Vagina (tissue), 2 donors: Measurements from ENCODE around the gene CACHD1. TPM values are rescaled to one million over a fixed set of nuclear protein-coding genes. Genes with fewer than 3 reads are reported as not detected.

Experiments
- DNase-seq, 2 donors: peaks; one replicate each; pipeline ENCODE4 v3.0.0-alpha.2; 2017; ENCODE audit errors: extremely low spot score in 2 of 2
- H3K27ac ChIP-seq: fragments of 200-600 bp; sonication (generic); one replicate; pipeline ENCODE4 v1.5.1; 2019
- H3K27me3 ChIP-seq: fragments of 200-600 bp; sonication (generic); one replicate; pipeline ENCODE4 v1.5.1; 2019
- H3K36me3 ChIP-seq, 2 donors: fragments of 200-600 bp; sonication (generic); one replicate each; pipeline ENCODE4 v1.5.1; 2017 to 2019
- H3K4me1 ChIP-seq: fragments of 200-600 bp; sonication (generic); one replicate; pipeline ENCODE4 v1.5.1; 2019
- H3K4me3 ChIP-seq, 2 donors: fragments of 200-600 bp; sonication (generic); 1 replicate in 1 of 2; 2 replicates in 1 of 2; pipeline ENCODE4 v1.5.1; 2016 to 2019
- H3K9me3 ChIP-seq: fragments of 200-600 bp; sonication (generic); one replicate; pipeline ENCODE4 v1.5.1; 2019
- POLR2A ChIP-seq, 2 donors: fragments of 450-650 bp; IDR thresholded peaks; one replicate each; pipeline ENCODE4 v1.6.1; 2017; ENCODE audit warnings: antibody characterized with exemption in 2 of 2, mild to moderate bottlenecking in 2 of 2, moderate library complexity in 2 of 2
- POLR2AphosphoS5 ChIP-seq, 2 donors: sonication (generic); formaldehyde crosslinking; IDR thresholded peaks; one replicate each; pipeline ENCODE4 v1.9.0; 2017; ENCODE audit warnings: antibody characterized with exemption in 2 of 2, mild to moderate bottlenecking in 2 of 2, low read depth in 1 of 2; ENCODE audit not compliant: insufficient read depth in 1 of 2
- intact Hi-C: fragments of 100-400 bp; cut with DNase I; formaldehyde crosslinking; loops from one replicate; pipeline ENCODE4 v1.15.1; 2023
- total RNA-seq: library from RNA; depleted of rRNA; stranded (reverse); fragments of >200 nt; gene quantifications from one replicate; pipeline ENCODE4 v1.2.3, GENCODE V29; 2016
- TF ChIP-seq, protein P1 (sequence below), 3 experiments: fragments of 450-650 bp in 2 of 3; fragments of 200-600 bp in 1 of 3; sonication (generic) in 1 of 3; IDR thresholded peaks; one replicate each; pipeline ENCODE4 v1.5.1; 2017 to 2019; ENCODE audit warnings: antibody characterized with exemption in 3 of 3, mild to moderate bottlenecking in 2 of 3, moderate library complexity in 2 of 3

Gene CACHD1
- total RNA-seq, 1 donor from 2014 or later, result 27.7 TPM

GRCh38 chr1:64426681-64427080 is 43.2 kb upstream of the CACHD1 start:
- DNase-seq, result no peak
- TF ChIP-seq POLR2AphosphoS5 (IDR thresholded peaks at IDR 0.05; ENCODE audit: insufficient read depth in 1 of 2, low read depth in 1 of 2), result no peak
- TF ChIP-seq POLR2A (IDR thresholded peaks at IDR 0.05), result no peak
- TF ChIP-seq, protein P1, sequence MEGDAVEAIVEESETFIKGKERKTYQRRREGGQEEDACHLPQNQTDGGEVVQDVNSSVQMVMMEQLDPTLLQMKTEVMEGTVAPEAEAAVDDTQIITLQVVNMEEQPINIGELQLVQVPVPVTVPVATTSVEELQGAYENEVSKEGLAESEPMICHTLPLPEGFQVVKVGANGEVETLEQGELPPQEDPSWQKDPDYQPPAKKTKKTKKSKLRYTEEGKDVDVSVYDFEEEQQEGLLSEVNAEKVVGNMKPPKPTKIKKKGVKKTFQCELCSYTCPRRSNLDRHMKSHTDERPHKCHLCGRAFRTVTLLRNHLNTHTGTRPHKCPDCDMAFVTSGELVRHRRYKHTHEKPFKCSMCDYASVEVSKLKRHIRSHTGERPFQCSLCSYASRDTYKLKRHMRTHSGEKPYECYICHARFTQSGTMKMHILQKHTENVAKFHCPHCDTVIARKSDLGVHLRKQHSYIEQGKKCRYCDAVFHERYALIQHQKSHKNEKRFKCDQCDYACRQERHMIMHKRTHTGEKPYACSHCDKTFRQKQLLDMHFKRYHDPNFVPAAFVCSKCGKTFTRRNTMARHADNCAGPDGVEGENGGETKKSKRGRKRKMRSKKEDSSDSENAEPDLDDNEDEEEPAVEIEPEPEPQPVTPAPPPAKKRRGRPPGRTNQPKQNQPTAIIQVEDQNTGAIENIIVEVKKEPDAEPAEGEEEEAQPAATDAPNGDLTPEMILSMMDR (IDR thresholded peaks at IDR 0.05), result no peak
- H3K27ac ChIP-seq, result no peak overlapping the region
- no peak overlapping the region for H3K4me3 ChIP-seq
- no peaks in the 10 kb centered on the region for H3K27me3 ChIP-seq
- no peaks in the 10 kb centered on the region for H3K4me1 ChIP-seq
- no peaks in the 10 kb centered on the region for H3K9me3 ChIP-seq
- no peaks in the 10 kb centered on the region for H3K36me3 ChIP-seq
- intact Hi-C loops, result no loop called here

DNA sequence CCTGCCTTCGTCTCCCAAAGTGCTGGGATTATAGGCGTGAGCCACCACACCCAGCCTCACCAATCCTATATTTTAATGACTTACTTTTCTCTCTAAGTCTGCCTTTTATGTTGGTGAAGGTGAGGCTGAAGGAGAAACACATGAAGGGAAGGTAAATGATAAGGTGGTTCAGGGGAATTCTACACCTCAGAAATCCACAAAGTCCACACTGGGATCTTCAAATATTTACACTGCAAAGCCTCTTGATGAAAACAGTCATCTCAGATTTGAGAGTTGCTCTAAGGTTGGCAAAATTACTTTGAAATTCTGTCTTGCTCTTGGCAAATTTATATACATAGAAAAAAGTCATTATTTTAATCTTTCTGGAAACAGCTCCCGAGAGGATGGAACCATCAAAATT is 42.0 kb upstream of the CACHD1 start:
- Histone ChIP-seq H3K4me1 (no peaks in the 10 kb centered on the region), H3K36me3 (no peaks in the 10 kb centered on the region), H3K27ac (no peak overlapping the region), H3K9me3 (no peaks in the 10 kb centered on the region), H3K4me3 (no peak overlapping the region), H3K27me3 (no peaks in the 10 kb centered on the region)
- TF ChIP-seq, protein P1 (IDR thresholded peaks at IDR 0.05), result no peak
- TF ChIP-seq POLR2A (IDR thresholded peaks at IDR 0.05) (no peak), POLR2AphosphoS5 (IDR thresholded peaks at IDR 0.05; ENCODE audit: insufficient read depth in 1 of 2, low read depth in 1 of 2) (no peak)
- intact Hi-C loops, result no loop called here
- DNase-seq, result no peak

DNA sequence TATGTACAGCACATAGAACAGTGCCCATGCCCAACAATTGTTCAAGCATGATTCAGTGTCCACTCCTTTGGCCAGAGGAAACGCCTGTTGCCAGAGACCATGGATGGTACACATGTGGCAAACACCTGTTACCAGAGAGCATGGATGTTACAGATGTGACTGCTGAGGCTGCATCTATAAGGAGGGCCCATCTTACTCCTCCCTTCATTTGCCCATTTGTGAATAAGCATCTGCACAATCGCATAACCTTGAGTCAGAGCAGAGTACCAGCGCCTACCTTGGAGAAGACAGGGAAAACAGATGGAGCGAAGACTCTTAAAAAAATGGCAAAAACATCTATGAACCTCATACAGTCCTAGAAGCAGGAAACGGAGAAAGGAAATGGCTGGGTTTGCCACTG is 36.6 kb upstream of the CACHD1 start:
- no peak for DNase-seq
- Histone ChIP-seq H3K27me3 (no peaks in the 10 kb centered on the region), H3K9me3 (no peaks in the 10 kb centered on the region), H3K4me1 (no peaks in the 10 kb centered on the region), H3K27ac (no peak overlapping the region), H3K4me3 (no peak overlapping the region), H3K36me3 (no peaks in the 10 kb centered on the region)
- TF ChIP-seq, protein P1 (IDR thresholded peaks at IDR 0.05), result no peak
- TF ChIP-seq POLR2AphosphoS5 (IDR thresholded peaks at IDR 0.05; ENCODE audit: insufficient read depth in 1 of 2, low read depth in 1 of 2), result no peak
- TF ChIP-seq POLR2A (IDR thresholded peaks at IDR 0.05), result no peak
- intact Hi-C loops, result no loop called here

- TF ChIP-seq POLR2A (IDR thresholded peaks at IDR 0.05) (no peak), POLR2AphosphoS5 (IDR thresholded peaks at IDR 0.05; ENCODE audit: insufficient read depth in 1 of 2, low read depth in 1 of 2) (no peak)
- TF ChIP-seq, protein P1 (IDR thresholded peaks at IDR 0.05), result no peak
- H3K27ac ChIP-seq, result no peak overlapping the region
- H3K9me3 ChIP-seq, result no peaks in the 10 kb centered on the region
- H3K36me3 ChIP-seq, result no peaks in the 10 kb centered on the region
- intact Hi-C loops, result no loop called here
- no peaks in the 10 kb centered on the region for H3K27me3 ChIP-seq
- no peaks in the 10 kb centered on the region for H3K4me1 ChIP-seq
- no peak for DNase-seq
- H3K4me3 ChIP-seq, result no peak overlapping the region
Observed at GRCh38 chr1:64433747-64434146, 36.2 kb upstream of the CACHD1 start.

DNA sequence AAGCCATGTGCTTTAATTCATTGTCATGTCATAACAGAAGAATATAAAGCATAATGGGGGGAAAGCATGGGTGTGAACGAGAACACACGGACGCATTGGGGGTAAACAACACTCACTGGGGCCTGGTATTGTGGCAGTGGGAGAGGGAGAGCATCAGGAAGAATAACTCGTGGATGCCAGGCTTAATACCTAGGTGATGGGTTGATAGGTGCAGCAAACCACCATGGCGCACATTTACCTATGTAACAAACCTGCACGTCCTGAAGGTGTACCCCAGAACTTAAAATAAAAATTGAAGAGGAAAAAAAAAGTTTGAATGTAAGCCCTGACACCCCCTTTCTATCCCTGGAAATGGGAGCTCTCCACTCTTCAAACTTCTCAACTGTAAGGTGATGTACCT is 34.9 kb upstream of the CACHD1 start:
- Histone ChIP-seq H3K27ac (no peak overlapping the region), H3K4me3 (no peak overlapping the region), H3K4me1 (no peaks in the 10 kb centered on the region), H3K36me3 (no peaks in the 10 kb centered on the region), H3K27me3 (no peaks in the 10 kb centered on the region), H3K9me3 (no peaks in the 10 kb centered on the region)
- intact Hi-C loops, result no loop called here
- DNase-seq, result no peak
- TF ChIP-seq POLR2A (IDR thresholded peaks at IDR 0.05) (no peak), POLR2AphosphoS5 (IDR thresholded peaks at IDR 0.05; ENCODE audit: insufficient read depth in 1 of 2, low read depth in 1 of 2) (no peak)
- TF ChIP-seq, protein P1 (IDR thresholded peaks at IDR 0.05), result no peak
